Activated effector memory CD4-positive, alpha-beta T cell treated with Interleukin-2 at 50 U/mL for 16 hours (primary cell): ENCODE data around the gene IPP.
"Not testable (repeated sequence)": the region's sequence is repeated elsewhere in the genome, so short reads cannot be mapped to it uniquely, and the experiment has no call there.

ENCODE experiments used
- DNase-seq: peaks from one replicate; pipeline ENCODE4 v3.0.0-alpha.2; 2020

Gene IPP

GRCh38 chr1:45739137-45739536 is 11.3 kb downstream of the IPP start:
- DNase-seq, result no peak

GRCh38 chr1:45730780-45731319 is 19.6 kb downstream of the IPP start:
- DNase-seq, result no peak

GRCh38 chr1:45730075-45730779 is 20.2 kb downstream of the IPP start:
- DNase-seq, result no peak

GRCh38 chr1:45726007-45726406 is 24.4 kb downstream of the IPP start:
- not testable (repeated sequence) for DNase-seq

GRCh38 chr1:45723248-45723930 is 27.1 kb downstream of the IPP start:
- no peak for DNase-seq

- no peak for DNase-seq
Measured at GRCh38 chr1:45722809-45723208, 27.6 kb downstream of the IPP start.

GRCh38 chr1:45721207-45721606 is 29.2 kb downstream of the IPP start:
- no peak for DNase-seq

GRCh38 chr1:45718289-45718688 is 32.2 kb downstream of the IPP start:
- no peak for DNase-seq

GRCh38 chr1:45717386-45717785 is 33.1 kb downstream of the IPP start:
- DNase-seq, result not testable (repeated sequence)

GRCh38 chr1:45716700-45717099 is 33.8 kb downstream of the IPP start:
- DNase-seq, result no peak

- no peak for DNase-seq
Measured at GRCh38 chr1:45713711-45714110, 36.7 kb downstream of the IPP start.

- no peak for DNase-seq
Measured at GRCh38 chr1:45704637-45705036, 45.8 kb downstream of the IPP start.

- DNase-seq, result no peak
Measured at GRCh38 chr1:45694823-45695222, 55.6 kb downstream of the IPP start.

GRCh38 chr1:45693811-45694210 is 56.6 kb downstream of the IPP start:
- not testable (repeated sequence) for DNase-seq

- peak; percentile 70 for DNase-seq
Measured at GRCh38 chr1:45687754-45688740, 62.4 kb downstream of the IPP start, which contains the start of gene TMEM69. Gene TMEM69 (plus strand): TSS chr1:45688181. CDS start chr1:45691069, 2,888 bp downstream.

- DNase-seq, result peak; percentile 96
Measured at GRCh38 chr1:45687014-45687753, 63.3 kb downstream of the IPP start.

- peak; percentile 98 for DNase-seq
Measured at GRCh38 chr1:45686288-45687013, 64.0 kb downstream of the IPP start, which contains the start of gene GPBP1L1. Gene GPBP1L1 (minus strand): TSS chr1:45686533. CDS start chr1:45659087, 27,446 bp downstream.

GRCh38 chr1:45686015-45686287 is 64.5 kb downstream of the IPP start:
- DNase-seq, result peak; percentile 53

GRCh38 chr1:45685308-45686014 is 65.0 kb downstream of the IPP start:
- no peak for DNase-seq

- no peak for DNase-seq
Measured at GRCh38 chr1:45684402-45684801, 66.1 kb downstream of the IPP start.

- no peak for DNase-seq
Measured at GRCh38 chr1:45682942-45683341, 67.5 kb downstream of the IPP start.
